ENCODE data around the gene CNGB1.

- TF ChIP-seq POLR2A (IDR thresholded peaks at IDR 0.05): no peak
- no peak for TF ChIP-seq POLR2AphosphoS5 (IDR thresholded peaks at IDR 0.05)
- no peak for TF ChIP-seq CTCF (IDR thresholded peaks at IDR 0.05 in 8 of 11, conservative IDR thresholded peaks at IDR 0.05 in 3 of 11)
Observed at GRCh38 chr16:57911743-57912142, 59.2 kb downstream of the CNGB1 start.
